LNCAP (cell line): ENCODE results near the gene FGF3.

Experiments used
- TF ChIP-seq, protein P1 (sequence below): fragments of 450-650 bp; IDR thresholded peaks from 2 replicates; pipeline ENCODE4 v1.5.1; 2017; ENCODE audit warnings: mild to moderate bottlenecking

The FGF3 gene

DNA sequence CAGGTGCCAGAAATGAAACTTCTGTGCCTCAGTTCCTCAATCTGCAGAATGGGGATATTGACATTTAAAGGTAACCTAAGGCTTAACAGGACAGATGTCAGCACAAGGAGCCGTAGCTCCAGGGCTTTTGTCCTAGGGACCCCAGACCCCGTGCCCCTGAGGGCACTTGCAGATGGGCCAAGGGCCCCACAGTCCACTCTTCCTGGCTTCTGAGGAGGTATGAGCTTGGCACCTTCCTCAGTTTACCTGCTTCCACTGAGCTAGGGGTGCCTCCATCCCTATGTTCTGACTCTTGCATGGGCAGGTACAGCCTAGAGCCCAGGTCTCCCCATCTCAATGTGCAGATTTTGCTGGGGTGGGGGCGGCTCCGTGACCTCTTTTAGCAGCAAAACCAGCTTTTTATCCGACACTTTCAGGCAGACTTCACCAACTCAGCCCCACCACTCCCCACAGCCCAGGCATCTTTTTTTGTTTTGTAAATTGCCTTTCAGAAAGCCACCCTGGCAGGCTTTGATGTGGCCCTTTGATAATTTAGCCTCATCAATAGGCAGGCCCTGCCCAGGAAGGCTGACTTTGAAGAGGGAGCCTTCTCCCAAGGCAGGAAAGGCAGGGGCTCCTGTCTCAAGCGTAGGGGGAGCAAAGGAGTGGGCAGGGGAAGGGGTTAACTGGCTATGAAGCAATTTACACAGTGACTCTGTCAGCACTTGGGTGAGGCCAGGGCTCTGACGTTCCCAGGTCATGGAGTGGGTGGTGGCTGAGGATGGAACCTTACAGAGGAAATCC, 23.7 kb upstream of the FGF3 start:
- TF ChIP-seq, protein P1, sequence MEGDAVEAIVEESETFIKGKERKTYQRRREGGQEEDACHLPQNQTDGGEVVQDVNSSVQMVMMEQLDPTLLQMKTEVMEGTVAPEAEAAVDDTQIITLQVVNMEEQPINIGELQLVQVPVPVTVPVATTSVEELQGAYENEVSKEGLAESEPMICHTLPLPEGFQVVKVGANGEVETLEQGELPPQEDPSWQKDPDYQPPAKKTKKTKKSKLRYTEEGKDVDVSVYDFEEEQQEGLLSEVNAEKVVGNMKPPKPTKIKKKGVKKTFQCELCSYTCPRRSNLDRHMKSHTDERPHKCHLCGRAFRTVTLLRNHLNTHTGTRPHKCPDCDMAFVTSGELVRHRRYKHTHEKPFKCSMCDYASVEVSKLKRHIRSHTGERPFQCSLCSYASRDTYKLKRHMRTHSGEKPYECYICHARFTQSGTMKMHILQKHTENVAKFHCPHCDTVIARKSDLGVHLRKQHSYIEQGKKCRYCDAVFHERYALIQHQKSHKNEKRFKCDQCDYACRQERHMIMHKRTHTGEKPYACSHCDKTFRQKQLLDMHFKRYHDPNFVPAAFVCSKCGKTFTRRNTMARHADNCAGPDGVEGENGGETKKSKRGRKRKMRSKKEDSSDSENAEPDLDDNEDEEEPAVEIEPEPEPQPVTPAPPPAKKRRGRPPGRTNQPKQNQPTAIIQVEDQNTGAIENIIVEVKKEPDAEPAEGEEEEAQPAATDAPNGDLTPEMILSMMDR = no peak

DNA sequence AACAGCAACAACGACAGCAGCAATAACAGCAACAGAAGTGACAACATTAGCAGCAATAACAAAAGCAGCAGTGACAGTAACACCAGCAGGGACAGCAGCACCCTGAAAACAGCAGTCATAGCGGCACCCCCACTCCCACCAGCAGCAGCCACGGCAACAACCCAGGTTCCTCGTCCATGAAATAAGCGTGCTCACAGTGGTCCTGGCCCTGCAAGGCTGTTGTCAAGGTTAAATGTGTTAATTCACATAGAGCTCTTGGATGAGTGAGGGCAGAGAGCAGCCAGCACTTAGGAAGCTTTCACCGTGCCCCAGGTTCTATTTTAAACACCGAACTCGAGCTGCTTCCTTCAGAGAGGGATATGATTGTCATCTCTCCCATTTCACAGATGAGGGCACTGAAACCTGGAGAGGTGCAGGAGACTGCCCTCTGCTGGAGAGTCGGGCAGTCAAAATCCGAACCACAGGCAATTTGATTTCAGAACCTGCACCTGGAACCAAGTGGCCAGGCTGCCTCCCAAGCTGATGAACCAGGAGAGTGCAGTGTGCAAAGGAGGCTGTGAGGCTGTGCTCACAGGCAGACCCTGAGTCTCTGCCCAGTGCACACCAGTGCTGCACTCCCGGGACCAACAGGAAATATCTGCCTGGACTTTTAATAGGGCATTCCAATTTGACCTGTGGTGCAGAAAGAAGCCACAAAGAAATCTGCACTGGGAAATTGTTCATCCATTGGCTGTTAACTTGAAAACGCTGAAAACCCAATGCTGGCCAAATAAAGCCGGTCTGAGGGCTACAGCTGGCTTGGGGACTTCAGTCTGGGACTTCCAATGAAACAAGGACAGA, 22.9 kb upstream of the FGF3 start:
- TF ChIP-seq, protein P1 = peak; percentile 78

DNA sequence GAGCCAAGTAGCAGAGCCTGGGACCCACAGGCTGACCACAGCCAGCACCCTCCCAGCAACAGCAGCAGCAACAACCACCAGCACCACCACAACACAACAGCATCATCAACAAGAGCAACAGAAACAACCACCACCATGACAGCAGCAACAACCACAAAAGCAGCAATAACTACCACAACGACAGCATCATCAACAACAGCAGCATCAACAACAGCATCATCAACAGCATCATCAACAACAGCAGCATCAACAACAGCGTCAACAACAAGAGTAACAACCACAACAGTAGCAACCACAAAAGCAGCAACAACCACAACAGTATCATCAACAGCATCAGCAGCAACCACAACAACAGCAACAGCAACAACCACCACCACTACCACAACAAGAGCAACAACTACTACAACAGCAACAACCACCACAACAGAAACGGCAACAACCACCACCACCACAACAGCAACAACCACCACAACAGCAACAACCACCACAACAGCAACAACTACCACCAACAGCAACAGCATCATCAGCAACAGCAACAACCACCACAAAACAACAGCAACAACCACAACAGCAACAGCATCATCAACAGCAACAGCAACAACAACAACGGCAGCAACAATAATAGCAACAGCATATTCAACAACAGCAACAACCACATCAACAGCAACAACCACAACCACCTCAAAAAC, 22.1 kb upstream of the FGF3 start:
- TF ChIP-seq, protein P1 = no peak

DNA sequence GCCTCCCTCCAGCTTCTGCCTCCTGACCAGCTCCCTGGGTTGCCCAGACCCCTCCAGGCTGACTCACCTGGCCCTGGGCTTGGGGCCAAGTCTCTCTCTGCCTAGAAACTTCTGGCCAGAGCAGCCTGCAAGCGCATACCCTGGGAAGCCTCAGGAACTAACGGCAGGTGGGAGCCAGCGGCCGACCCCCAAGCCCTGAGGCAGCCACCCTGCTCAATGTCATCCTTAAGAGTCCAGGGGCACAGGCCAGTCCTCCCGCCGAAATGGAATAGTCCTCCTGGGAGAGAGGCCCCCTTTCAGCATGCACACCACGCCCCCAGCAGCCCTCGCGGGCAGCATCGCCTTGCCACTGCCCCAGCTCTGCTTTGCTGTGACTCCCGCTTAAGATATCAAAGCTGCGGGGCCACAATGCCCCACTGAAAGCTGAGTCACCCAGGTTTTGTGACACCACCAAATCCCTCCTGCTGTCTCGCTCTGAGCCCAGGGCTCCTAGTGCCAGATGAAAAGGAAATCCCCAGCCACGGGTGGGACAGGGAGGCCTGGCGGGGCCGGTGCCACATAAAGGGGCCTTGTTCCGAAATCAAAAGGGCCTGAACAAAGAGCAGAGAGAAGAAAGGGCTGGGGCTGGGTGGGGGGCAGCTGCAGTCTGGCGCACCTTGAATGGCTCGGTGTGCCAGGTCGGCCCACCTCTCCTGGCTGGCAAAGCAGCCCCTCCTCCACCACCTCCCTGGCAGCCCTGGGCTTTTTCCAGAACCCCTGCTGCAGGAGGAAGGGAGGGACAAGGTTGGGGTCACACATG, 21.4 kb upstream of the FGF3 start:
- TF ChIP-seq, protein P1 = no peak

DNA sequence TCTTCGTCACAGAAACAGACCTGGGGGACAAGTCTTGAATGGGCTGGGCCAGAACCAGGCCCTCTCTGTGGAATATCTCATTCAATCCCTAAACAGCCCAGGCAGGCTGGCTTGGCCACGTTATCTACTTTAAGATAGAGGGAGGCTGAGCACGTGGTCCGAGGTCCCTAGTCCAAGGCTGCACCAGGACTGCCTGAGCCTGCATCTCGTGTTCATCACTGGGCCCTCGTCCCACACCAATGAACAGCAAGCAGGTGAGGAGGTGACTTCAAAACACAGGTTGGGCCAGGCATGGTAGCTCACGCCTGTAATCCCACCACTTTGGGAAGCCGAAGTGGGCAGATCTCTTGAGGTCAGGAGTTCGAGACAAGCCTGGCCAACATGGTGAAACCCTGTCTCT, 20.3 kb upstream of the FGF3 start:
- TF ChIP-seq, protein P1 = no peak

DNA sequence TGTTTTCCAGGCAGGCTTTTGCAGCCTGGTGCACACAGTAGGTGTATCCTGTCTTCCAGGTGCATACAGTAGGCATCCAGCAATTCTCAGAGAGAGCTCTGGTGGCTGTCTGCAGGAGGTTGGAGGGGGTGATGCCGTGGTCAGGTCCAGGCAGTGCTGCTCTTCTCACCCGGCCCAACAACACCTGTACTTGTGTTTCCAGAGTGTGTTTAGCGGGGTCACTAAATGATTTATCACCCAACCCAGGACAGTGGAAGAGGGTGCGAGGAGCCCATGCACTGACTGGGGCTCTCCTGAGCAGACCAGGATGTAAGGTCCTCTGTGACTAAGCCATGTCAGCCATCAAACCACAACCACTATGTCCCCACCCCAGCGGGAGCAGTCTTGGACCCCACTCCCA, 18.6 kb upstream of the FGF3 start:
- TF ChIP-seq, protein P1 = no peak

DNA sequence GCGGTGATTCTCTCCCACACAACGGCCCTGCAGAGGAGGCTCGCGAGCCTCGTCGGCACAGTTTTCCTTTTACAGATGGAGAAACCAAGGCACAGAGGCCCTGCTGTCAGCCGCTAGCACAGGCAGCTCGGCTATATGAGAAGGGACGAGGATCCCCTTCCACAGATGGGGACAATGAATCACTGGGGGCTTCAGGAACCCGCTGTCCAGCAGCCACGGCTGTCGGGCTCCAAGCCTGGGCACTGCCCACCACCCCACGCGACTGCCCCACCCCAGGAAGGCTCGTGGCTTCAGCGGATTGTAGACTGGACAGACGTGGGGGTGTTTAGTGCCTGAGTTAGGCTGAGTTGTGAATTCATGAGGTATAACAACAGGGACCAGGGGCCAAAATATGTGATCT, 17.2 kb upstream of the FGF3 start:
- TF ChIP-seq, protein P1 = no peak
